HG03565 (cell line): ENCODE results near the gene RAD51B.

Experiments used
- ATAC-seq: cut with Tn5 transposase; IDR thresholded peaks from one replicate; pipeline ENCODE4 v1.9.1; 2021; ENCODE audit warnings: mild to moderate bottlenecking, moderate library complexity; ENCODE audit not compliant: unreplicated experiment

RAD51B gene

GRCh38 chr14:68666899-68667298 lies 847.3 kb downstream of the RAD51B start:
- no peak for ATAC-seq

- ATAC-seq = no peak
These were observed 847.8 kb downstream of the RAD51B start for GRCh38 chr14:68667313-68667791.

DNA sequence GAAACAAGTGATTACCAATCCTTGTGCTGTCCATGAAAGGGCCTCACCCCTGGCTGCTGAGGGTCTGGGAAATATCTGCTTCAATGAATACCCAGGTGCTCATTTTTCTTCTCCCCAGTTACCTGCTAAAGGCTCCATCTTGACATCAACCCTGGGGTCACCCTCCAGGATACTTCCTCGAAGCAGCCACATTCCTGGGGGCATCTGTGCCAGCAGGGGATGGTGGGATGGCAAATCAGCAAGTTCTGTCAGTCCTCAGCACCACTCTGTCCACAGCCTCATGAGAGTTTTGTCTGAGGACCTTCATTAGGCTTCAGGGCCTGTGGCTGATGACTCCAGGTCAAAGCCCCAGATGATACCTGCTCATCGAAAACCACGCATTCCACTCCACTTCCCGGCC lies 848.4 kb downstream of the RAD51B start:
- no peak for ATAC-seq

DNA sequence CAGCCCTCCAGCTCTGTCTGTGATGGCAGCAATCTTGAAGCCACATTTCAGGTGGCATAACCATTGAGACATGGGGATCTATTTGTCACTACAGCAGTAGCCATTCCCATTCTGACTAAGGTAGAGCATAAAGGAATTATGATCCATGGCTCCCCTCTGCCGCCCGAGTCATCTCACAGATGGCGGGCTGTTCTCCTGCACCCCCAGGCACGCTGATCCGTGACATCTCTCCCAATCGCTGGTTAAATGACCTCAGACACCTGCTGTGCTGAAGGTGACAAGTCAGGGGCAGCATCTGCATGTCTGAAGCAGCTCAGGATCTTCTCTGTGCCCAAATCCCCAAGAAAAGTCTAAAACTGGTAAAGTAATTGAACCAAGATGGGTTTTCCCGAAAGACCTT lies 849.0 kb downstream of the RAD51B start:
- no peak for ATAC-seq

GRCh38 chr14:68669111-68669511 lies 849.5 kb downstream of the RAD51B start:
- ATAC-seq = no peak

GRCh38 chr14:68669603-68670358 lies 850.2 kb downstream of the RAD51B start:
- ATAC-seq = no peak

- ATAC-seq = no peak
These were observed 850.8 kb downstream of the RAD51B start for GRCh38 chr14:68670359-68670715.

GRCh38 chr14:68671909-68672308 lies 852.3 kb downstream of the RAD51B start:
- no peak for ATAC-seq

GRCh38 chr14:68672609-68673285 lies 853.2 kb downstream of the RAD51B start:
- no peak for ATAC-seq

DNA sequence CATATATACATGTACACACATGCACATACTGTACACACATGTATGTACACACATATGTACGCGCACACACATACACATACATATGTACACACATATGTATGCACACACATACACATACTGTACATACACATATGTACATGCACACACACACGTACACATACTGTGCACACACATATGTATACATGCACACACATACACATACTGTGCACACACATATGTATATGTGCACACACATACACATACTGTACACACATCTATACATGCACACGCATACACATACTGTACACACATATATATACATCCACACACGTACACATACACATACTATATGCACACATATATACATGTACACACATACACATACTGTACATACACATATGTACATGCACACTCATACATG lies 853.9 kb downstream of the RAD51B start:
- ATAC-seq = no peak

GRCh38 chr14:68674538-68675232 lies 855.1 kb downstream of the RAD51B start:
- ATAC-seq = no peak

GRCh38 chr14:68675233-68675577 lies 855.6 kb downstream of the RAD51B start:
- ATAC-seq = no peak

GRCh38 chr14:68676511-68676943 lies 856.9 kb downstream of the RAD51B start:
- ATAC-seq = no peak

GRCh38 chr14:68677476-68677875 lies 857.9 kb downstream of the RAD51B start:
- no peak for ATAC-seq

DNA sequence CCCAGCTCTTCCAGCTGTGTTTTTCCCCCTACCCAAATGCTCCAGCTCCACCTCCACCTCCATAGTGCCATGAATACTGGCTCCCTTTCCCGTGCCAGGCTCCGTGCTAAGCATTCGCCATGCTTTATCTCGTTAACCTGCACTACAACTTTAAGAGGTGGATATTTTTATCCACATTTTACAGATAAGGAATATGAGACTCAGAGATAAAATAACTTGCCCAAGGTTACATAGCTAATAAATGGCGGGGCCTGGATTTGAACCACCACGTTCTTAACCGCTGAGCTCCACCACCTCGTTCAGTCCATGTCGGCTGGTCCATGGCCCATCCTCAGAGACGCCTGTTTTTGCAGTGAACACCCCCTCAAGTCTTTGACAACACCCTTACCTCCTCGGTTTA lies 858.3 kb downstream of the RAD51B start:
- ATAC-seq = no peak

DNA sequence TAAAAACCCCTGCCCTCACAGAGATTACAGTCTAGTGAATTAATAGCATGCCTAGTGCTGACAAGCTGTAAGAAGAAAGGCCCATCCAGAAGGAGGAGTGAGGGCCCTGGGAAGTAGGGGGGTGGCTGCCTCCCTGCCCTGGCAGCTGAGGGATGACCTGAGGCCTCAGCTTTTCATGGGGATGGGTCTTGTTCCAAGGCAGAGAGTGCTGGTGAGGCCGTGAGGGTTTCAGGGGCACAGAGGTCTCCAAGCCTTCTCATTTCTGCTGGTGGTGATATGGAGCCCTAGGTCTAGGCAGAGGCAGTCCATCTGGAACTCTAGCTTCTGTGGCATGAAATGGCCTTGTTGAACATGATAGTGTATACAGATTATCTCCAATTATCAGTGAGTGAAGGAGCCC lies 858.9 kb downstream of the RAD51B start:
- ATAC-seq = no peak

DNA sequence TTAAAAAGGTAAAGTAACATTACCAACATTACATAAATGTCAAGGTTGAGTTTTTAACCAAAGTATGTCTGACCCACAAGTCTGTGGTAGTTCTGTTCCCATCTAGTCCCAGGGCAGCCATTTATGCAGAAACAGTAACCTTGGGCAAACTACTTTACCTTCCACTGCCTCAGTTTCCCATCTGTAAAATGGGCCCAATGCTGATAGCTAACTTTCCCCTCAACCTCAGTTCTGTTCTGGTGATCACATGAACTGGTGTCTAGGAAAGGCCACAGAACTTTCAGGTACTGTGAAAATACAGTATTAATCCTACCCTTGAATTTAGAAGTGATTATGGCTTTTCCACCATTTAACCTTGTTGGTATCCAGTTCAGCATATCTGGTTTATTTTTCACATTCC lies 859.7 kb downstream of the RAD51B start:
- ATAC-seq = no peak

DNA sequence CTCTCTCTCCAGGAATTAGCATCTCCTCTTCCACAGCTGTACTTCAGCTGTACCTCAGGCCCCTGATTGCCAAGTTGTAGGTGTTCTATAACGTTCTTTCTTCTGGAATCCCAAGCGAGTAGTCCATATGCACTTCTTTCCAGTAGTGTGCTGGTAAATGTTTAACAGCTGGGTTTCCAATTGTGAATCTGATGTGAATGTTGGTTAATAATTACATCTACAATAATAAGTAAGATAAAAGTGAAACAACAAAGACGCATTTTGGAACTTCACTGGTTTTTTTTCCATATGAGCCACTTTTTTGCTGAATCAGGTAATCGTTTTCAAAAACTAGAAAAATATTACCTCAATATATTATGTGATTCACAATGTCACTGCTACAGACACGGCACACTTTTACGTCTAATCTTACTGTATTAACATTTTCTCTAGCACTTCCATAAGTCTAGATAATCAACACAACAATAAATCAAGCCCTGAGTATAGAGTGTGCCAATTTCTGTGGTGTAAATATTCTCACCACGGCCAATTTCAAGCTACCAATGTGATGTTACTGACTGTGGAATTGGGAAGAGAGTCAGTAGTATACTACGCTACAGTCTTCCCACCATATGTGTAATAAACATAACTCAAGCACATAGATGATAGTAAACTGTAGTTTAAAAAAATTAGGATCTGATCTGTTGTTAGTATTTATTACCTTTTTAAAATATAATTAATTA lies 860.3 kb downstream of the RAD51B start:
- no peak for ATAC-seq

GRCh38 chr14:68680541-68681051 lies 861.0 kb downstream of the RAD51B start:
- no peak for ATAC-seq

- no peak for ATAC-seq
These were observed 861.9 kb downstream of the RAD51B start for GRCh38 chr14:68681256-68682011.
